Thoracic aorta (tissue), 2 donors: Measurements from ENCODE around the gene FANCC. TPM values are rescaled to one million over a fixed set of nuclear protein-coding genes. Genes with fewer than 3 reads are reported as not detected.

Experiments
- ATAC-seq: fragments of 150-250 bp; one replicate; pipeline ENCODE4 v1.8.0; 2017; ENCODE audit warnings: low read depth; ENCODE audit not compliant: insufficient number of reproducible peaks, low FRiP score
- DNase-seq: peaks from one replicate; pipeline ENCODE4 v3.0.0-alpha.2; 2020; ENCODE audit warnings: low spot score
- H3K27ac ChIP-seq, 2 donors: fragments of 200-600 bp; sonication (generic); 1 replicate in 1 of 2; 2 replicates in 1 of 2; pipeline ENCODE4 v1.5.1; 2016; ENCODE audit warnings: mild to moderate bottlenecking in 2 of 2, moderate library complexity in 2 of 2
- H3K27me3 ChIP-seq: fragments of 200-600 bp; sonication (generic); replicated peaks from 2 replicates; pipeline ENCODE4 v1.6.0; 2016; ENCODE audit warnings: mild to moderate bottlenecking; ENCODE audit not compliant: insufficient read depth
- H3K36me3 ChIP-seq: fragments of 200-600 bp; sonication (generic); one replicate; pipeline ENCODE4 v1.5.1; 2016
- H3K4me1 ChIP-seq, 2 donors: fragments of 200-600 bp; sonication (generic); 1 replicate in 1 of 2; 2 replicates in 1 of 2; pipeline versions ENCODE4 v1.5.1 to v1.6.0; 2016; ENCODE audit warnings: low read depth in 2 of 2, mild to moderate bottlenecking in 1 of 2; ENCODE audit not compliant: control insufficient read depth in 1 of 2
- H3K4me3 ChIP-seq: fragments of 200-600 bp; sonication (generic); 2 replicates; pipeline ENCODE4 v1.5.1; 2016; ENCODE audit warnings: mild to moderate bottlenecking
- H3K9me3 ChIP-seq: fragments of 200-600 bp; sonication (generic); 2 replicates; pipeline ENCODE4 v1.5.1; 2016
- CTCF ChIP-seq: fragments of 200-600 bp; sonication (generic); IDR thresholded peaks from one replicate; pipeline ENCODE4 v1.5.1; 2019; ENCODE audit warnings: antibody characterized with exemption
- total RNA-seq, 2 donors: library from RNA; depleted of rRNA; stranded (reverse); fragments of >200 nt; gene quantifications; one replicate each; pipeline versions ENCODE4 v1.1.0 to v1.2.3, GENCODE V29; 2016

Gene FANCC
- total RNA-seq, 2 donors from 2014 or later = 5.7 to 9.6 TPM

GRCh38 chr9:95143591-95144561, 173.6 kb downstream of the FANCC start:
- DNase-seq = no peak
- Histone ChIP-seq H3K4me3 (no peak overlapping the region), H3K36me3 (no peaks in the 10 kb centered on the region), H3K4me1 (peaks cover 0 to 4% of the 10 kb centered on the region in 2 donors), H3K9me3 (no peaks in the 10 kb centered on the region), H3K27ac (no peak overlapping the region), H3K27me3 (no peaks in the 10 kb centered on the region)
- ATAC-seq = no peak
- no peak for TF ChIP-seq CTCF

GRCh38 chr9:95142728-95143127, 174.8 kb downstream of the FANCC start:
- TF ChIP-seq CTCF = no peak
- Histone ChIP-seq H3K27ac (no peak overlapping the region), H3K36me3 (no peaks in the 10 kb centered on the region), H3K27me3 (no peaks in the 10 kb centered on the region), H3K9me3 (no peaks in the 10 kb centered on the region), H3K4me3 (no peak overlapping the region), H3K4me1 (peaks cover 0 to 4% of the 10 kb centered on the region in 2 donors)
- ATAC-seq (no peak), DNase-seq (no peak)

GRCh38 chr9:95142315-95142714, 175.2 kb downstream of the FANCC start:
- no peak for TF ChIP-seq CTCF
- no peak overlapping the region for H3K27ac ChIP-seq
- H3K9me3 ChIP-seq = no peaks in the 10 kb centered on the region
- ATAC-seq = no peak
- no peaks in the 10 kb centered on the region for H3K27me3 ChIP-seq
- no peaks in the 10 kb centered on the region for H3K36me3 ChIP-seq
- H3K4me3 ChIP-seq = no peak overlapping the region
- DNase-seq = no peak
- peaks cover 0 to 4% of the 10 kb centered on the region in 2 donors for H3K4me1 ChIP-seq

GRCh38 chr9:95140821-95141220, 176.7 kb downstream of the FANCC start:
- Histone ChIP-seq H3K36me3 (no peaks in the 10 kb centered on the region), H3K27me3 (no peaks in the 10 kb centered on the region), H3K9me3 (no peaks in the 10 kb centered on the region), H3K4me3 (no peak overlapping the region), H3K27ac (no peak overlapping the region), H3K4me1 (peaks cover 0 to 4% of the 10 kb centered on the region in 2 donors)
- no peak for TF ChIP-seq CTCF
- DNase-seq (no peak), ATAC-seq (no peak)

- Histone ChIP-seq H3K4me1 (peaks cover 0 to 4% of the 10 kb centered on the region in 2 donors), H3K36me3 (no peaks in the 10 kb centered on the region), H3K4me3 (no peak overlapping the region), H3K27me3 (no peaks in the 10 kb centered on the region), H3K9me3 (no peaks in the 10 kb centered on the region), H3K27ac (no peak overlapping the region)
- no peak for DNase-seq
- no peak for TF ChIP-seq CTCF
- ATAC-seq = no peak
These were observed 178.4 kb downstream of the FANCC start for GRCh38 chr9:95139126-95139525.
